DOHH2 (cell line): ENCODE data around the gene CPXM2.

Experiments
- H3F3A ChIP-seq: fragments of 200-600 bp; sonication (generic), shearing (Covaris generic); 2 replicates; pipeline ENCODE4 v1.6.0; 2016; ENCODE audit warnings: antibody characterized with exemption, mild to moderate bottlenecking; ENCODE audit not compliant: control insufficient read depth, insufficient read depth
- H3K27ac ChIP-seq: fragments of 200-600 bp; sonication (generic); 2 replicates; pipeline ENCODE4 v1.5.1; 2014; ENCODE audit warnings: low read depth, mild to moderate bottlenecking, low read length, moderate library complexity
- H3K27me3 ChIP-seq: fragments of 200-600 bp; sonication (generic); 2 replicates; pipeline ENCODE4 v1.6.1; 2014; ENCODE audit warnings: mild to moderate bottlenecking, low read length, mixed read lengths; ENCODE audit not compliant: control insufficient read depth
- H3K36me3 ChIP-seq: fragments of 200-600 bp; sonication (generic); 2 replicates; pipeline ENCODE4 v1.6.1; 2014; ENCODE audit warnings: mild to moderate bottlenecking, low read length, moderate library complexity, mixed read lengths; ENCODE audit not compliant: control insufficient read depth
- H3K4me1 ChIP-seq: fragments of 200-600 bp; sonication (generic); 2 replicates; pipeline ENCODE4 v1.6.1; 2014; ENCODE audit warnings: mild to moderate bottlenecking, low read length, mixed read lengths; ENCODE audit not compliant: control insufficient read depth
- H3K4me2 ChIP-seq: fragments of 200-600 bp; sonication (generic); 2 replicates; pipeline ENCODE4 v1.6.0; 2014; ENCODE audit warnings: mild to moderate bottlenecking, low read length, moderate library complexity
- H3K4me3 ChIP-seq: fragments of 200-600 bp; sonication (generic); 2 replicates; pipeline ENCODE4 v1.5.1; 2014; ENCODE audit warnings: mild to moderate bottlenecking, low read length, mixed read lengths
- H3K79me2 ChIP-seq: fragments of 200-600 bp; sonication (generic); 2 replicates; pipeline ENCODE4 v1.6.1; 2014; ENCODE audit warnings: mild to moderate bottlenecking, low read length, mixed read lengths; ENCODE audit not compliant: control insufficient read depth
- H3K9me2 ChIP-seq: fragments of 200-600 bp; sonication (generic); replicated peaks from 2 replicates; pipeline ENCODE4 v1.6.1; 2014; ENCODE audit warnings: mild to moderate bottlenecking, low read length, mixed read lengths; ENCODE audit not compliant: control insufficient read depth
- H3K9me3 ChIP-seq: fragments of 200-600 bp; sonication (generic); 2 replicates; pipeline ENCODE4 v1.6.1; 2014; ENCODE audit warnings: antibody characterized with exemption, low read length, mixed read lengths; ENCODE audit not compliant: control insufficient read depth, insufficient read depth
- H4K20me1 ChIP-seq: fragments of 200-600 bp; sonication (generic); 2 replicates; pipeline ENCODE4 v1.6.0; 2014; ENCODE audit warnings: low read depth, mild to moderate bottlenecking, antibody characterized with exemption, low read length, moderate library complexity; ENCODE audit not compliant: control insufficient read depth, insufficient read depth
- EZH2phosphoT487 ChIP-seq: fragments of 200-600 bp; sonication (generic); IDR thresholded peaks from 2 replicates; pipeline ENCODE4 v1.6.1; 2017; ENCODE audit warnings: borderline replicate concordance, mild to moderate bottlenecking, antibody characterized with exemption, low read length, moderate library complexity, mixed read lengths
- TF ChIP-seq, protein P1 (sequence below): fragments of 200-600 bp; sonication (generic); IDR thresholded peaks from one replicate; pipeline ENCODE4 v1.5.1; 2014; ENCODE audit warnings: antibody characterized with exemption, mild to moderate bottlenecking, low read depth, low read length; ENCODE audit not compliant: poor library complexity, severe bottlenecking

CPXM2 gene

DNA sequence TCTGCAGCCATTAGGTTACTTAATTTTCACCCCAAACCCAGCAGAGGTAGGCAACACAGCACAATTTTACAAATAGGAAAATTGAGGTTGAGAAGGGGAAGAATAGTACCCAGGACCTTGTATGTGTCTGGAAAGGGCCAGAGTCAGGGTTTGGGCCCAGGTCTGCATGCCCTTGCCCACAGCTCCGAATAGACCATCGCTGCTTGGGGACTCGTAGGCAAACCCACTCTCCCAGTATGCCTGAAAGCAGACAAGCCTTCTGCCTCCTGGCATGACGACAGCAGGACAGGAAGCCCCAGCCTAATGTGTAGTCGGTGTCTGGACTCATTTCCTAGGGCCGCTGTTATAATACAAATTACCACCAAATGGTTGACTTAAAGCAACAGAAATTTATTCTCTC lies 133.8 kb downstream of the CPXM2 start:
- no peaks in the 10 kb centered on the region for H3F3A ChIP-seq
- H3K9me2 ChIP-seq: no peaks in the 10 kb centered on the region
- no peak overlapping the region for H3K4me2 ChIP-seq
- H3K4me1 ChIP-seq: no peaks in the 10 kb centered on the region
- no peaks in the 10 kb centered on the region for H3K9me3 ChIP-seq
- H3K27ac ChIP-seq: no peak overlapping the region
- no peak for TF ChIP-seq EZH2phosphoT487
- TF ChIP-seq, protein P1, sequence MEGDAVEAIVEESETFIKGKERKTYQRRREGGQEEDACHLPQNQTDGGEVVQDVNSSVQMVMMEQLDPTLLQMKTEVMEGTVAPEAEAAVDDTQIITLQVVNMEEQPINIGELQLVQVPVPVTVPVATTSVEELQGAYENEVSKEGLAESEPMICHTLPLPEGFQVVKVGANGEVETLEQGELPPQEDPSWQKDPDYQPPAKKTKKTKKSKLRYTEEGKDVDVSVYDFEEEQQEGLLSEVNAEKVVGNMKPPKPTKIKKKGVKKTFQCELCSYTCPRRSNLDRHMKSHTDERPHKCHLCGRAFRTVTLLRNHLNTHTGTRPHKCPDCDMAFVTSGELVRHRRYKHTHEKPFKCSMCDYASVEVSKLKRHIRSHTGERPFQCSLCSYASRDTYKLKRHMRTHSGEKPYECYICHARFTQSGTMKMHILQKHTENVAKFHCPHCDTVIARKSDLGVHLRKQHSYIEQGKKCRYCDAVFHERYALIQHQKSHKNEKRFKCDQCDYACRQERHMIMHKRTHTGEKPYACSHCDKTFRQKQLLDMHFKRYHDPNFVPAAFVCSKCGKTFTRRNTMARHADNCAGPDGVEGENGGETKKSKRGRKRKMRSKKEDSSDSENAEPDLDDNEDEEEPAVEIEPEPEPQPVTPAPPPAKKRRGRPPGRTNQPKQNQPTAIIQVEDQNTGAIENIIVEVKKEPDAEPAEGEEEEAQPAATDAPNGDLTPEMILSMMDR: no peak
- no peaks in the 10 kb centered on the region for H3K79me2 ChIP-seq
- H3K36me3 ChIP-seq: no peaks in the 10 kb centered on the region
- H4K20me1 ChIP-seq: no peaks in the 10 kb centered on the region
- peaks cover 11% of the 10 kb centered on the region; the same call in 1 of the 2 replicates for H3K27me3 ChIP-seq
- no peak overlapping the region for H3K4me3 ChIP-seq

DNA sequence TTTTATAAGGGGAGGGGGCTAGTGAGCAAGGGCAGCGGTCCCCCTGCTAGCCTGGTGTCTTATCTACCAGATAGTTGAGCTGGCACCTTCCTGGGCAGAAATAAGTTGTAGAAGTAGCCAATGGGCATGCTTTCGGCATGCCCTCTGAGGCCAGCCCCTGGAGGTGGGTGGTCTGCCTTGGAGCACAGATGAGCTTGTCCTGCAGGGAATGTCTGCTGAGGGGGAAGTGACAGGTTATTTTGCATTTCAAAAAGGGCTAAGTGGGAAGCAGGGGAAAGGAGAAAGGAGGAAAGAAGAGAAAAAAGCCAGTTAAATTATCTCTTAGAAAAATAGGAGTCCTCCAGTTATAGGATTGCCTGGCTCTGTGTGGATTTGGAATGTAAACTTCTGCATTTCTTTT lies 136.5 kb downstream of the CPXM2 start:
- no peaks in the 10 kb centered on the region for H3K36me3 ChIP-seq
- no peaks in the 10 kb centered on the region for H3F3A ChIP-seq
- H3K27me3 ChIP-seq: peaks cover 11% of the 10 kb centered on the region; the same call in 1 of the 2 replicates
- no peaks in the 10 kb centered on the region for H3K9me3 ChIP-seq
- H3K4me3 ChIP-seq: no peak overlapping the region
- H3K9me2 ChIP-seq: no peaks in the 10 kb centered on the region
- no peaks in the 10 kb centered on the region for H3K4me1 ChIP-seq
- H3K79me2 ChIP-seq: no peaks in the 10 kb centered on the region
- no peak overlapping the region for H3K4me2 ChIP-seq
- H3K27ac ChIP-seq: no peak overlapping the region
- H4K20me1 ChIP-seq: no peaks in the 10 kb centered on the region
- no peak for TF ChIP-seq EZH2phosphoT487
- TF ChIP-seq, protein P1: no peak

DNA sequence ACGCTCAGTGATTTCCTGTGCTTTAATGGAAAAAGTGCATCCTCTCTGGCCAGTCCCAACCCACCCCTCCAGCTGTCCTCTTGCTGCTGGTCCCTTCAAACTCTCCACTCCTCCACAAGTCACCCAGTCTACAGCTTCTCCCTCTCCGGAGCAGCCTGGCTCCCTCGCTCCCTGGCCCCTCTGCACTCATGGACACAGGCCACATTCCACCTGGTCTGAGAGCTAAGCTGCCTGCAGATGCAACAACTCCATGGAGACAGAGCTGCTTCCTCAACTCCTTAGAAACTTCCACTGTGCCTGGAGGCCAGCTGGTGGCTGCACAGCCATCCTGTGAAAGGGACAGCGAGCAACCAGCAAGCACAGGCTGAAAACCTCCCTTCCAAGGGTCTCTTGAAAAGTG lies 137.5 kb downstream of the CPXM2 start:
- Histone ChIP-seq H3K27me3 (peaks cover 6% of the 10 kb centered on the region; the same call in 1 of the 2 replicates), H3K4me1 (no peaks in the 10 kb centered on the region), H3K36me3 (no peaks in the 10 kb centered on the region), H3K27ac (no peak overlapping the region), H3K4me3 (no peak overlapping the region), H3K9me2 (no peaks in the 10 kb centered on the region), H3K4me2 (no peak overlapping the region), H4K20me1 (no peaks in the 10 kb centered on the region), H3K9me3 (no peaks in the 10 kb centered on the region), H3K79me2 (no peaks in the 10 kb centered on the region), H3F3A (no peaks in the 10 kb centered on the region)
- TF ChIP-seq, protein P1: no peak
- TF ChIP-seq EZH2phosphoT487: no peak
